Endothelial cell (in vitro differentiated cells): ENCODE measurements around the gene STOX2. TPM values are rescaled to one million over a fixed set of nuclear protein-coding genes. Genes with fewer than 3 reads are reported as not detected.

Source experiments
- DNase-seq: peaks from one replicate; pipeline ENCODE4 v3.0.0; 2021; ENCODE audit warnings: low spot score
- H3K27ac Mint-ChIP-seq: one replicate; pipeline ENCODE4 v1.8.0; 2021; ENCODE audit warnings: mixed read lengths, inconsistent platforms; ENCODE audit not compliant: unreplicated experiment
- H3K27me3 Mint-ChIP-seq: one replicate; pipeline ENCODE4 v1.8.0; 2021; ENCODE audit warnings: mild to moderate bottlenecking, moderate library complexity, mixed read lengths, inconsistent platforms; ENCODE audit not compliant: unreplicated experiment
- H3K36me3 Mint-ChIP-seq: one replicate; pipeline ENCODE4 v1.8.0; 2021; ENCODE audit warnings: mild to moderate bottlenecking, low read depth, mixed read lengths, inconsistent platforms; ENCODE audit not compliant: unreplicated experiment
- H3K4me1 Mint-ChIP-seq: one replicate; pipeline ENCODE4 v1.8.0; 2021; ENCODE audit warnings: mild to moderate bottlenecking, mixed read lengths, inconsistent platforms; ENCODE audit not compliant: unreplicated experiment
- H3K4me3 Mint-ChIP-seq: one replicate; pipeline ENCODE4 v1.8.0; 2021; ENCODE audit warnings: mild to moderate bottlenecking, mixed read lengths, inconsistent platforms; ENCODE audit not compliant: unreplicated experiment
- H3K9me3 Mint-ChIP-seq: one replicate; pipeline ENCODE4 v1.8.0; 2021; ENCODE audit warnings: mixed read lengths, inconsistent platforms; ENCODE audit not compliant: unreplicated experiment
- CTCF ChIP-seq: fragments of 200-600 bp; sonication (generic); IDR thresholded peaks from one replicate; pipeline ENCODE4 v1.5.0; 2021; ENCODE audit warnings: antibody characterized with exemption; ENCODE audit not compliant: unreplicated experiment
- total RNA-seq: library from RNA; stranded (reverse); fragmentation: NEBNext Ultra II Directional; extraction: Animal tissue kit (Norgen Biotek cat#: 25700); gene quantifications from one replicate; pipeline ENCODE4 v1.2.1, GENCODE V29; 2021; ENCODE audit not compliant: unreplicated experiment

STOX2 gene
- total RNA-seq, 1 donor from 2014 or later: 4.8 TPM

GRCh38 chr4:183906489-183906738 is 1.3 kb downstream of the STOX2 start:
- peak overlapping the region; percentile 81 for H3K4me3 Mint-ChIP-seq
- peaks cover 4% of the 10 kb centered on the region for H3K27me3 Mint-ChIP-seq
- peaks cover 4% of the 10 kb centered on the region for H3K36me3 Mint-ChIP-seq
- no peaks in the 10 kb centered on the region for H3K9me3 Mint-ChIP-seq
- no peak for TF ChIP-seq CTCF
- no peak overlapping the region for H3K27ac Mint-ChIP-seq
- peak; percentile 18 for DNase-seq
- H3K4me1 Mint-ChIP-seq: peaks cover 11% of the 10 kb centered on the region

GRCh38 chr4:183906739-183907651 is 1.9 kb downstream of the STOX2 start:
- no peak for TF ChIP-seq CTCF
- DNase-seq: peak; percentile 29
- H3K4me3 Mint-ChIP-seq: peak overlapping the region; percentile 81
- no peaks in the 10 kb centered on the region for H3K9me3 Mint-ChIP-seq
- H3K36me3 Mint-ChIP-seq: peaks cover 4% of the 10 kb centered on the region
- no peak overlapping the region for H3K27ac Mint-ChIP-seq
- H3K4me1 Mint-ChIP-seq: peaks cover 11% of the 10 kb centered on the region
- H3K27me3 Mint-ChIP-seq: peaks cover 4% of the 10 kb centered on the region

- no peak overlapping the region for H3K4me3 Mint-ChIP-seq
- no peak for TF ChIP-seq CTCF
- H3K27ac Mint-ChIP-seq: no peak overlapping the region
- peaks cover 11% of the 10 kb centered on the region for H3K4me1 Mint-ChIP-seq
- H3K36me3 Mint-ChIP-seq: peaks cover 4% of the 10 kb centered on the region
- peaks cover 4% of the 10 kb centered on the region for H3K27me3 Mint-ChIP-seq
- H3K9me3 Mint-ChIP-seq: no peaks in the 10 kb centered on the region
- no peak for DNase-seq
Measured at GRCh38 chr4:183907871-183908683, 3.0 kb downstream of the STOX2 start.

GRCh38 chr4:183909187-183909586 is 4.1 kb downstream of the STOX2 start:
- H3K27me3 Mint-ChIP-seq: peaks cover 4% of the 10 kb centered on the region
- no peak overlapping the region for H3K27ac Mint-ChIP-seq
- no peak for DNase-seq
- H3K4me1 Mint-ChIP-seq: peaks cover 11% of the 10 kb centered on the region
- no peaks in the 10 kb centered on the region for H3K9me3 Mint-ChIP-seq
- no peak for TF ChIP-seq CTCF
- peaks cover 4% of the 10 kb centered on the region for H3K36me3 Mint-ChIP-seq
- H3K4me3 Mint-ChIP-seq: no peak overlapping the region

- H3K27me3 Mint-ChIP-seq: peaks cover 4% of the 10 kb centered on the region
- H3K4me1 Mint-ChIP-seq: peaks cover 9% of the 10 kb centered on the region
- no peak overlapping the region for H3K4me3 Mint-ChIP-seq
- H3K9me3 Mint-ChIP-seq: no peaks in the 10 kb centered on the region
- H3K36me3 Mint-ChIP-seq: peaks cover 2% of the 10 kb centered on the region
- DNase-seq: no peak
- H3K27ac Mint-ChIP-seq: no peak overlapping the region
- TF ChIP-seq CTCF: no peak
Measured at GRCh38 chr4:183909801-183910200, 4.7 kb downstream of the STOX2 start.
